Anterior cingulate cortex (tissue), 58 donors: Measurements from ENCODE around the gene SLC25A6.
"Not testable (repeated sequence)": the region's sequence is repeated elsewhere in the genome, so short reads cannot be mapped to it uniquely, and the experiment has no call there.

Experiments
- DNase-seq, 58 donors: peaks; one replicate each; lab custom pipeline; 2025; lab: John Stamatoyannopoulos, UW

The SLC25A6 gene

GRCh38 chrX:1391707-1392375, at the start of gene SLC25A6:
SLC25A6 (minus strand) TSS chrX:1392113; CDS start chrX:1392009, 104 bp downstream.
- DNase-seq = no peak

DNA sequence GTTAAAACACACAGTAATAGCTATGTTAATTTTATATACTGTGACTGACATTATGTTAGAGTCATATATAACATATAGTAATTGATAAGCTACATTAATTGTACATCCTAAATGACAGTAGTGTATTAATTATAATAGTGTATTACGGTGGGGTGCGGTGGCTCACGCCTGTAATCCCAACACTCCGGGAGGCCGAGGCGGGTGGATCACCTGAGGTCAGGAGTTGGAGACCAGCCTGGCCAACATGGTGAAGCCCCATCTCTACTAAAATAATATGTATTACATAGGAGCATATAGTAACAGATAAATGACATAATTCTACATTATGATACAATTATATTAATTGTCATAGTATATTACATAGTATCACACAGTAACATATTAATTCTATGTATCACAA, 48.6 kb upstream of the SLC25A6 start:
- no peak for DNase-seq

DNA sequence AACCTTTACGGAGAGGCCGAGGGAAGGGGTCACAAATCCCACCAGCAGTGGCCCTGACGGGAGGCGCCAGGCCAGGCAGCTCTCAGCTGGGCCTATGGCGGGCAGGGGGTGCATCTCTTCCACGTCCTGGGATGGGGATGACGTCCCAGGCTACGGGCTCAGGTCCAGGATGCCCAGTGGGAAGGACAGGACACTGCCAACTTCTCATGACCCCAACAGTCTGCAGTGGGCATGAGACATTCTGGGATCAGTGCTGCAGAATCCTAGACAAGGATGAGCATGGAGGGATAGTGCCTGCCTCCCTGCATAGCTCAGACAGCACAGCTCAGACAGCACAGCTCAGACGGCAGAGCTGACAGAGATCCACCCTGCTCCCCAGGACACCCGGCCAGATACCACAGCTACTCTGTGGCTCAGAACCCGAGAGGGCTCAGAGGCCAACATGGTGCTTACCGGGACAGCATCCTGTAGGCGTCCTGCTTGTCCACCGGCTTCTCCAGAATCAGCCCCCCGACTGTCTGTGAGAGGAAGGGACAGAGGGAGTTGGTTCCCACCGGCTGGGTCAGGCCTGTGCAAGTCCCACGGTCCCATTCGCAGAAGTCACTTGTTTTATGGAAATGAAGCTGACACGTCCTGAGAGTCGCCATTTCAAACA, 43.5 kb upstream of the SLC25A6 start:
- DNase-seq = no peak

- no peak for DNase-seq
These were observed 42.9 kb upstream of the SLC25A6 start for GRCh38 chrX:1434871-1435240.

GRCh38 chrX:1433646-1434357, 41.9 kb upstream of the SLC25A6 start:
- no peak for DNase-seq

GRCh38 chrX:1430451-1430850, 38.5 kb upstream of the SLC25A6 start:
- no peak for DNase-seq

- no peak for DNase-seq
These were observed 35.8 kb upstream of the SLC25A6 start for GRCh38 chrX:1427756-1428155.

DNA sequence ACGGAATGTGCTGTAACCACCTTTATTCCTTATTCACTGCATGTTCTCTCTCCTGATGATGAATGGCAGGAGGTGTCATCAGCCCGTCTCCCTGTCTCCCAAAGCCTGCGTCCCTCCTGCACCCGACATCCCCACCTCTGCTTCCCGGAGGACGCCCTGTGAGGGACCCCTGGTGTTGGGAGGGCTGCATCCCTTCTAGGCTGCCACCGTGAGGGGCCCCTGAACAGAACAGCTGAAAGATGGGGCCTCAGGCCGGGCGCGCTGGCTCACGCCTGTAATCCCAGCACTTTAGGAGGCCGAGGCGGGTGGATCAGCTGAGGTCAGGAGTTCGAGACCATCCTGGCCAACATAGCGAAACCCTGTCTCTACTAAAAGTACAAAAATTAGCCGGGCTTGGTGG, 34.4 kb upstream of the SLC25A6 start:
- DNase-seq = not testable (repeated sequence)

DNA sequence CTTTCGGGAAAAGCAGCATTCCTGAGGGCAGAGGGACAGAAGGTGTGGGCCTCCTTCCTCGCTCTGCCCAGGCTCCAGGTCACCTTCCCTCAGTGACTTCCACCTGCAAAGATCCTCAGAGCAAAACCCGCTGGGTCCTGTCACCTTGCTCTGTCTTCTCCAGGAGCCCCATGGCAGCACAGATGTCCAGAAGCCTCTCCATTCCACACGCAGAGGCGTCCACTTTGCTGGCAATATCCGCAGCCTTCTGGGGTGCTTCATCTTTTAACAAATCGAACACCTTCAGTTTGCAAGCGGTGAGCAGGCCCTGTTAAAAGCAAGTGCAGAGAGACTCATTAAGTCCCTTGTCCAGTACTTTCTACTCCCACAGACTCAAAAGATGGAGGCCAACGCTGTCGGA, 33.5 kb upstream of the SLC25A6 start:
- no peak for DNase-seq

DNA sequence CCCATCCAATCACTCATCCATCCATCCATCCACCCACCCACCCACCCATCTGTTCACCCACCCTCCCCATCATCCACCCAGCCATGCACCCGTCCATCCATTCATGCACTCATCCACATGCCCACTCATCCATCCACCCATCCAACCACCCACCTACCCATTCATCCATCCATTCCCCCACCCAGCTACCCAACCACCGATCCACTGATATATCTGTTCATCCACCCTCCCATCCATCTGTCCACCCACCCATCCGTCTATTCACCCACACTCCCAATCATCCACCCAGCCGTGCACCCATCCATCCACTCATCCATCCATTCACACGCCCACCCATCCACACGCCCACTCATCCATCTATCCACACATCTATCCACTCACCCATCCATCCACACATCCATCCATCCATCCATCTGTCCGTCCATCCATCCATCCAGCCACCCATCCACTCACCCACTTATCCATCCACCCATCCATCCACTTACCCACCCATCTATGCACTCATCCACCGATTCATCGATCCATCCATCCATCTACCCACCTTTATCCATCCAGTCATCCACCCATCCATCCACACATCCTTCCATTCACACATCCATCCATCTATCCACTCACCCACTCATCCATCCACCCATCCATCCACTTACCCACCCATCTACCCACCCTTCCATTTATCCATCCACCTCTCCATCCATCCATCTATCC, 32.4 kb upstream of the SLC25A6 start:
- no peak for DNase-seq

DNA sequence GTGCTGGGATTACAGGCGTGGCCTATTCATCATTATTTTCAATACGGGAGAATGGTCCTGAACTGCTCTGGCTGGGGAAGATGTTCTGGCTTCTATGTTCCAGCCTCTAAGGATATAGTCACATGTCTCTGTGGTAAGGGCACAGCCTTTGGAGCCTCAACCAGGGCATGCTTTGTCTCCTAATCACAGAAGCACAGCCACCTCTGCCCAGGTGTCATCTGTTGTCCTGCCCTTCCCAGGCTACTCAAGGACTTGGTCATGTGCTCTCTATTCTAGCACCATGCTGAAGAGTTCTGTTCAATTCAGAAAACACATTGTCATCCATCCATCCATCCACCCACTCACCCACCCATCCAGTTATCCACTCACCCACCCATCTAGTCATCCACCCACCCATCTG, 31.3 kb upstream of the SLC25A6 start:
- DNase-seq = no peak

DNA sequence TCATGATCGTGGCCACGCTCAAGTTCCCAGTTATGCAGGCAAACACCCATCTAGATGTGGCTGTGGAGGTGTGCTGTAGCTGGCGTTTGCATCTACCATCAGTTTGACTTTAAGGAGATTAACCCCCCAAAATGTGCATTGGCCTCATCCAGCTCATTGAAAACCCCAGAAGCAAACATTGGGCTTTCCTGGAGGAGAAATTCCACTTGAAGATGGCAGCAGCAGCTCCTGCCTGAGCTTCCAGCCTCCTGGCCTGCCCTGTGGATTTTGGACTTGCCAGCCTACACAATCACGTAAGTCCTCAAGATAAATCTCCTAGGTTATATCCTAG, 30.2 kb upstream of the SLC25A6 start:
- no peak for DNase-seq

GRCh38 chrX:1421433-1422134, 29.7 kb upstream of the SLC25A6 start:
- DNase-seq = no peak

GRCh38 chrX:1420371-1420770, 28.5 kb upstream of the SLC25A6 start:
- DNase-seq = no peak

DNA sequence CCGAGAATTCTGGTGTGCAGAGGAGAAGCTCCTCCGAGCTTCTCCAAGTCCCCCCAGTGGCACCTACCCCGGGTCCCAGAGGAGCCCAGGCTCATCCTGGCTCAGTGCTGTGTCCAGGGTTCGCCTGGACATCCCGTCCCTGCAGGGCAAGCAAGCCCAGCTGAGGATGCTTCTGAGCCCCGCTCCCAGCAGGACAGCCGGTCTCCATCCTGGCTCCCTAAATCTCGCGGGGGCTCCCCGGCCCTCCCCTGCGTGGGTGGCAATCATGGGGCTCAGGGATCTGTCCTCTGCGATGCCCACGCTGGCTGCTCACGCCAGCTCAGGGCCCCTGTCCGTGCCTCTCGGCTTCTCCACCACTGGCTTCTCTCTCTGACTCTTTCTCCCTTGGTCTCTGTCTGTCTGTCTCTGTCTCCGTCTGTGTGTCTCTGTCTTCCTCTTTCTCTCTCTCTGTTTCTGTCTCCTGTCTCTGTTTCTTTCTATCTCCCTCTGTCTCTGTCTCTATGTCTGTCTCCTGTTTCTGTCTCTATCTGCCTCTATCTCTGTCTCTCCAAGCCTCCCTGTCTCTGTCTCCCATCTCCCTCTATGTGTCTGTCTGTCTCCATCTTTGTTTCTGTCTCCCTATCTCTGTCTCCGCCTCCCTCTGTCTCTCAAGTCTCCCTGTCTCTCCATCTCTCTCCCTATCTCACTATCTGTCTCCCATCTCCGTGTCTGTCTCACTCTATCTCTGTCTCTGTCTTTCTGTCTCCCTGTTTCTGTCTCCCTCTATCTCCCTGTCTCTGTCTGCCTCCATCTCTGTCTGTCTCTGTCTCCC, 27.8 kb upstream of the SLC25A6 start:
- DNase-seq = no peak

DNA sequence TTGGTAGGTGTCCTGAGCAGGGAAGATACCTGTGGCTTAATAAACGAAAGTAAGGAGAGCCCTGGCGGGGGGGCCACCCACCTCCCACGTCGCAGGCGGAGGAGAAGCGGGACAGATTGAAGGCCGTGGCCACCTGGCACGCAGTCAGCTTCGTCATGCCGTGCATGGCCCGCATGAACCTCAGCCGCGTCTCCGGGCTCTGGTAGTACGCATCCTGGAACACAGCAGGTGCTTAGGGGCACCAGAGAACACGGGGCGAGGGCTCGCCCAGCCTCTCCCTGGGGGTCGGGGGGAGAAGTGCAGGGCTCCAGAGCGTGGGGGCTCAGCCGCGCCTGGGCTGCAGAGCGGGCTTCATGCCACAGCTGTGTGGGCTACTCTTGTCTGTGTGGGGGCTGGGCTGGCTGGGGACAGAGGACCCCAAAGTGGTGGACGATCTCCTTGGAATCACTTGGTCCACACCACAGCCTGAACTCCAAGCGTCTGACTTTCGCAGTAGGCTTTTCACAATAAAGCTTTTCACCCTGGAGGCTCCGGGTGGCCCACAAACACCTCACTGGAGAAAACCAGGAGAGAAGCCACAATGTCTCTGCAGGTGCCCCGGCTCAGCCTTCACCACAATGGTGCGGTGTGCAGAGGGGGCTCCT, 27.1 kb upstream of the SLC25A6 start:
- no peak for DNase-seq

GRCh38 chrX:1417921-1418771, 26.2 kb upstream of the SLC25A6 start:
- no peak for DNase-seq

- DNase-seq = no peak
These were observed 25.2 kb upstream of the SLC25A6 start for GRCh38 chrX:1416965-1417760.
